Stimulated activated CD8-positive, alpha-beta memory T cell treated with anti-CD3 and anti-CD28 coated beads, Interleukin-7, amount 100 ng/mL, for 24 hours (primary cell): Measurements from ENCODE around the gene PPP6R3.
A peak's percentile ranks its signal among the peaks of the same experiment; 100 is the strongest.
"Not testable (repeated sequence)": the region's sequence is repeated elsewhere in the genome, so short reads cannot be mapped to it uniquely, and the experiment has no call there.

Experiments
- DNase-seq: peaks from one replicate; pipeline ENCODE4 v3.0.0-alpha.2; 2020; ENCODE audit warnings: low read depth

PPP6R3 gene

DNA sequence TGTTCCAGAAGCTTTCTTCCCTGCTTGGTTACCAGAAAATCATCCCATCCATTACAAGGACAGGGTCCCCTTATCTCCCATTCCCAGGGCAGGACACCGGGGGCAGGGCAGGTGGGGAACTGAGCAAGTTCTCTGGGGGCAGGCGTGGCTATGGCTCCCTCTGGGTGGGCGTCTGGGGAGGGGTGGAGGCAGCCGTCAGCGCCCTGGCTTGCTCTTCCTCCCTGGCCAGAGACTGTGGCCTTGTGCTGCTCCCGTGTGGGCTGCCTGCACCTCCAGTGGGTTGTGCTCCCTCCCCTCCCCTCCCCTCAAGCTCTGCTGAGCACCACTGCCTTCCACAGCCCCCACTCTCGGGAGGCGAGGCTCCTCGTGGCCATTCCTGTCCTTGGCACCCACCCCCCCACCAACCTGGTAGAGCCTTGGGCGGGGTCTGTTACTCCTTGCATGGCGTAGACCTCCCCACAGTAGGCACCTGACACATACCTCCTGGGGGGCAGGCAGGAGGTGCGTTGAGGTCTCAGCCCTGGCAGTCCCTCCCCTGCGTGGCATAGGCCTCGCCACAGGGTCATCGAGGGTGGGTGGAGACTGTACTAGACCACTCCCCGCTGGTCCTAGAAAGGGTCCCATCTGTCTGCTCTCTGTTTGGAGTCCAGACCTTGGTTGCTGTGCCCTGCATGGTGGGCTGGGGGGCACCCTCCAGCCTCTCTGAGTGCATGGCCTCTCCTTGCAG is 24.2 kb upstream of the PPP6R3 start:
- DNase-seq: no peak

DNA sequence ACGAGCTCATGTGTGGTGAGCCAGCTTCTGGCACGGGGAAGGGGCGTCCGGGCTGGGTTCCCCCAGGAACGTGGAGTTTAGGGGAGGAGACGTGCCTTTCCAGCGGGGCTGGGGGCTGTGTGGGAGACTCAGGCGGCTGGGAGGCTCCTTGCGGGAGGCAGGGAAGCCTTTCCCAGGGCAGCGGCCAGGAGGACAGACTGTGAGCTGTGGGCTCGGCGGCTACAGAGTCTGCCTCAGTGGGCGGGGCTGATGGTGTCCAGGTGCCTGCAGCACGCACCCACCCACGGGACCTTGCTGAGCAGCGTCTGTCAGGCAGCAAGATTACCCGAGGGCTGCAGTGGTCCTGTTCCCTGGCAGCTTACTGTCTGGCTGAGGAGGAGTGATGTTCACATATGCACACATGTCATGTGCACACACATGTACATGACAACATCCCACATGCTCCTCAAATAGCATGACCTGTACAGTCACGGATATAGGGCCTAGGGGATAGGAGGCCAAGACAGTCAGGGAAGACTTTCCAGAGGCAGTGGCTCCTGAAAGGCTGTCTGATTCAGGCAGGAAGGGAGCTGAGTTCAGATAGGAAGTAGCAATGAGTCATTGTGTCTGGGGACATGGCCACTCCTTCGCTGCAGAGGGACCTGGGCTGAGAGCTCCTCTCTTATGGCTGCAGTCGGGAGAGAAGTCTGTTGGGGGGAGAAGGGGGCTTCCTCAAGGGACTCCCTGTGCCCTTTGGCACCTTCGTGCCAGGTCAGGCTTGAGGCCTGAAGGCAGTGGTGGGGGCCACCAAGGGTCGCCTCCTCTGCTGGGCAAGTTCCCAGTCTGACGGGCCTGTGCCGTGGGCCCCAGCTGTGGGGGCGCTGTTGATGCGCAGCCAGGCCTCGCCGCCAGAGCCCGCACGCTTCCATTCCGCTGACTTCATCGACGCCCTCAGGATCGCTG is 23.3 kb upstream of the PPP6R3 start:
- DNase-seq: no peak

DNA sequence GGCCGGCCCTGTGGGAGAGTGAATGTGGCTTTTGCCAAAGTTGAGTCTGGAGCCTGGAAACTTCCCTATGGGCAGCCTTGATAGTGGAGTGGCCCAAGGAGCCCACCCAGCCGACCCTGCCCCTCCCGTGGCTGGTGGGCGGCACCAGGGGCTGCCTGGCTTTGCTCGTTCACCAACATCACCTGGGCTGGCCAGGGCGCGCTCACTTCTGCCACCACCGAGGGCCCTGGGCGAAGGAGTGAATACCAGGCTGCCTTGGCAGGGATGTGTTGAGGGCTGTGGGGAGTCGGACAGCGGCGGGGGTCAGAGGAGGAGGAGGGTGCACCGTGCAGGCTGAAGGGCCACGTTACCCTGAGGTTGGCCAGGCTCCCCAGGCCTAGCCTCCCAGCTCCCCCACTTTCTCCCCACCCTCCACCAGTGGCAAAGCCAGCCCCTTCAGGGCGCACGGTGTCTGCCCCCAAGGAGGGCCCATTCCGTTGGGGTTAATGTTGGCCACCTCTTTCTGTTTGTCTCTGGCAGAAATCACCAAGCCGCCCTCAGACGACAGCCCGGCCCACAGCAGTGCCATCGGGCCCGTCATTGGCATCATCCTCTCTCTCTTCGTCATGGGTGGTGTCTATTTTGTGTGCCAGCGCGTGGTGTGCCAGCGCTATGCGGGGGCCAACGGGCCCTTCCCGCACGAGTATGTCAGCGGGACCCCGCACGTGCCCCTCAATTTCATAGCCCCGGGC is 22.5 kb upstream of the PPP6R3 start:
- no peak for DNase-seq

DNA sequence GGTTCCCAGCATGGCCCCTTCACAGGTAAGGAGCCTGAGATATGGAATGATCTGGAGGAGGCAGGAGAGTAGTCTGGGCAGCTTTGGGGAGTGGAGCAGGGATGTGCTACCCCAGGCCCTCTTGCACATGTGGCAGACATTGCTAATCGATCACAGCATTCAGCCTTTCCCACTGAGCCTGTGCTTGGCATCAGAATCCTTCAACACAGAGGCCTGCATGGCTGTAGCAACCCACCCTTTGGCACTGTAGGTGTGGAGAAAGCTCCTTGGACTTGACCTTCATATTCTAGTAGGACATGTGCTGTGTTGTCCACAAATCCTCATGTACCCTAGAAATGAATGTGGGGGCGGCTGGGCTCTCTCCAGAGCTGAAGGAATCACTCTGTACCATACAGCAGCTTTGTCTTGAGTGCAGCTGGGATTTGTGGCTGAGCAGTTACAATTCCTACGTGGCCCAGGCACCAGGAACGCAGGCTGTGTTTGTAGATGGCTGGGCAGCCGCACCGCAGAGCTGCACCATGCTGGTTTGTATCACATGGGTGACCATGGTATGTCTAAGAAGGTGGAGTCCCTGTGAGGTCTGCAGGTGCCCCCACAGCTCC is 21.8 kb upstream of the PPP6R3 start:
- no peak for DNase-seq

DNA sequence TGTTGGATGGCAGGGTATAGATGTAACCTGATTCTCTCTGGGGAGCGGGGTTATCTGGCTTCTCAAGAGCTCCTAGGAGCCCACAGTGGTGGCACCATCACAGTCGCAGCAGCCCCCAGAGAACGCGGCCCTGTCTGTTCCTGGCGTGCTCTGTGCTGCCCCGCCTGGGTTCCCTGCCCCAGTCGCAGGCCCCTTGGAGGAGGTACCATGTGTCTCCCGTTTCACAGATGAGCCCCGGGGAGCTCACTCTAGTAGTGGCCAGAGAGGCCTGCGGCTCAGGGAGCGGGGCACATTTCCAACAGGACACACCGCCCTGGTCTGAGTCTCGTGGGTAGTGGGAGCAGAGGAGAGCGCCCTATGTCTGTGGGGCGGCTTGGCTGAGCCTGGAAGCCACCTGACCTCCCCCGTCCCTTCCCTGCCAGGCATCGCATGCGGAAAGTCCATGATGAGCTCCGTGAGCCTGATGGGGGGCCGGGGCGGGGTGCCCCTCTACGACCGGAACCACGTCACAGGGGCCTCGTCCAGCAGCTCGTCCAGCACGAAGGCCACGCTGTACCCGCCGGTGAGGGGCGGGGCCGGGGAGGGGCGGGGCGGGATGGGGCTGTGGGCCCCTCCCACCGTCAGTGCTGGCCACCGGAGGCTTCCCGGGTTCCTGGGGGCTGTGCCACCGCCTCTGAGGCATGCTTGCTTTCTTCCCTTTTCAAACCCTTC is 21.0 kb upstream of the PPP6R3 start:
- no peak for DNase-seq

DNA sequence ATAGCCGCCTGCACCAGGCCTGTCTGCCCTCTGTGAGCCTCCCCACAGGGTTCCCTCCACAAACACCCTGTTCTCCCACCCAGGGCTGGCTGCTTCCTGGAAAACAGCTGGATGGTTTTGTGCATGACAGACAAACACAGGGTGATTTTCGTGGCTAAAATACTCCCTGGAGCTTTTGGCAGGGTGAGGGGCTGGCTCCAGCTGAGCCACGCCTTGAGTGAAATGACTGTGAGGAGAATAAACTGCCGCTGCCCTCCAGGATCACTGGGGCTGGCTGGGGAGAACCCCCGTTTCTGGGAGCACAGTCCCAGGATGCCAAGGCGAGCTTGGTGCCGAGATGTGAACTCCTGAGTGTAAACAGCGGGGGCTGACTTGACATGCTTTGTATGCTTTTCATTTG is 20.3 kb upstream of the PPP6R3 start:
- DNase-seq: no peak

DNA sequence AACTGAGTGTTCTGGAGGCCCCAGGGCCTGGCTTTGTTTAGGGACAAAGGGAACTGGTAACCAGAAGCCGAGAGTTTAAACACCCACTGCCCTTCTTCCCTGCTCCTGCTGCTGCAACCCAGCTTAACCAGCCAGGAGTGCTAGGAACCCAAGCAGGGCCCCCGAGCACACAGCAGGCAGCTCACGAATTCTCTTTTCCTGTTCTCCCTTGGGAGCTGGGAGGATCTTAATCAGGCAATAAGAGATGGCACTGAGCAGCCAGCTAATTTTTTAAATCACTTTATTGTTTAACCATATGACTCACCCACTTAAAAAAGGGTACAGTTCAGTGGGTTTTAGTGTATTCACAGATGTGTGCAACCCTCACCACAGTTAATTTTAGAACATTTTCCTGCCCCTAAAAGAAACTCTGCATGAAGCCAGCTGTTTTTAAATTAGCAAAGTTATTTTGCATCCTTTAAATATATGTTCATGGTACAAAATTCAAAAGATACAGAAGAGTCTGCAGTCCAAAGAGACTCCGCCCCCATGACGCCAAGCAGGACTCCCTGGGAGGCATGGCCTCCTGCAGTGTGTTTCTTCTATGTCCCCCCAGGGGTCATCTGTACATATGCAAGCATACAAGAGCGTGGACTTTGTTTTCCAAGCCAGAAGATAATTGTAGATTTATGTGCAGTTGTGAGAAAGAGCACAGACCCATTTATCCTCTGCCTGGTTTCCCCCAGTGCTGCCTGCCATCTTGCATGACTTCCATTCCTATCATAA is 18.9 kb upstream of the PPP6R3 start:
- no peak for DNase-seq

DNA sequence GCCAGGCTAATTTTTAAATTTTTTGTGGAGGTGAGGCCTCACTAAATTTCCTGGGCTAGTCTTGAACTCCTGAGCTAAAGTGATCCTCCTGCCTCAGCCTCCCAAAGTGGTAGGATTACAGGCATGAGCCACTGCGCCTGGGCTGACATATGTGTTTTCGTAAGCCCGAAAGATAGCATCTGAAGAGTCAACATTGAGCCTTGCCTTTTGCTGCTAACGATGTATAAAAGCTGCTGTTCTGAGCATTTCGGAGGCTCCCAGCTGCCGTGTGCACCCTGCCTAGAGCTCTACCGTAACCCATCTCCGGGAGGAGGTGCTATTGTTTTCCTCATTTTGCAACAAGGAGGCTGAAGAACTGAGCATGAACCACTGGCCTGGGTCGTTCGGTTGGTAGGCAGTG is 18.1 kb upstream of the PPP6R3 start:
- DNase-seq: no peak

DNA sequence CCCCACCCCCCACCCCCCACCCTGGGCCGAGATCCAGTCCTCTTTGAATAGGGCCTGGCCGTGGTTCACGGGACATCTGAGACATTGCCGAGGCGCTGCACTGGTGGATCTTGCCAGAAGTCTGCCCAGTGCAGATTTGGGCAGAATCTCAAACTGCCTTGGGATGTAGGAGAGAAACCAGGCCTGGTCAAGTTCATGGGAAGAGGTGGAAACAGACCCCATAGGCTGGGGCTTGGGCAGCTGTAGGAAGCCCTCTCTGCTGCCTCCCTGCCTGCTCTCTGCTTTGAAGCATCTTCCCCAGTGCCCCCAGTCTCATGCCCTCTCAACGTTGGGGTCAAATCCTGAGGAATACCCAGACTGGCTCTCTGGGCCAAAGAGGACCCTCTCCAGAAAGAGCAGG is 16.0 kb upstream of the PPP6R3 start:
- DNase-seq: no peak

DNA sequence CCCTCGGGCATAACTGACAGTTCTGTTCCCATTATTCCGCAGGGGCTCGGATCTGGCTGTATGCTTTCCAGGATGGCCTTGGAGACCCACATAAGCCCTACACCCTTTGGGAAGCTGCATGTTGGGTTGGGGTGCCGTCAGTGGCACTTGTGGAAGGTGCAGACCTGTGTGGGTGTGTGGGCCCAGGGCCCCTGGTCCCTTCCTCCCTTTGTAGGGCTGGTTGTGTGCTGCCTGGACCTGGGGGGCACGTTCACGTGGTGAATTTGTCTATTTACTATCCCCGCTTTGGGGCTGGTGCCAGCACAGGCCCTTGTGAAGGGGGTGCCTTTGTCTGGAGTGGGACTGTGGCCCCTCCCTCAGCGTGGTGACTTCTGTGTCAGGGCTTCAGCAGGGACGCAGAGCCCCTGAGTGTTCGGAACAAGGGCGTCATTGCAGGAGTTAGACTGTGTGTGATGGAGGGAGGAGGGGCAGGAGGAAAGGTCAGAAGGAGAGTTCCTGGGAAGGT is 15.0 kb upstream of the PPP6R3 start:
- no peak for DNase-seq

DNA sequence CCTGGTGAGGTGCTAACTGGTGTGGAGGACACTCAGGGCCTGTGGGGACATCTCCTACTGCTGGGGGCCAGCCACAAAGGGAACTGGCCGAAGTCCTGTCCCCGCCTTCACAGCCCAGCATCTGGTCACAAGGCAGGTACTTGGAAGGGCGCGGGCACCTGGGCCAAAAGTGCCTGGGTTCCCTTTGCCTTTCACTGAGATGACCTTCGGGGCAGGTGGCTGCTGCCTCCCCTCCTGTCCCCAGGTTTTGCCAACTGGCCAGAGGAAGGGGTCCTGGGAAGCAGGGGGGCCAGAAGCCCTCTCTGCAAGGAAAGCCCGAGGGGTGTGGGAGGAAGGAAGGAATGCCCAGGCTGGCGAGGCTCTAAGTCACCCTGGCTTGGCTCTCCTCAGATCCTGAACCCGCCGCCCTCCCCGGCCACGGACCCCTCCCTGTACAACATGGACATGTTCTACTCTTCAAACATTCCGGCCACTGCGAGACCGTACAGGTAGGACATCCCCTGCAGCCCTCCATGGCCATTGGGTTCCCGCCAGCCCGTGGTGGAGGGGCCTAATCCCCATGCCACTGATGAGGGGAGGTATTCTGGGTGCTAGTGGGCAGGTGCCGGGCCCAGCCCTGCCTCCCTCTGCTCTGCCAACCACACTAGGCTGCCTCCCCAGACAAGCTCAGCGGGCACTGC is 14.4 kb upstream of the PPP6R3 start:
- DNase-seq: no peak

DNA sequence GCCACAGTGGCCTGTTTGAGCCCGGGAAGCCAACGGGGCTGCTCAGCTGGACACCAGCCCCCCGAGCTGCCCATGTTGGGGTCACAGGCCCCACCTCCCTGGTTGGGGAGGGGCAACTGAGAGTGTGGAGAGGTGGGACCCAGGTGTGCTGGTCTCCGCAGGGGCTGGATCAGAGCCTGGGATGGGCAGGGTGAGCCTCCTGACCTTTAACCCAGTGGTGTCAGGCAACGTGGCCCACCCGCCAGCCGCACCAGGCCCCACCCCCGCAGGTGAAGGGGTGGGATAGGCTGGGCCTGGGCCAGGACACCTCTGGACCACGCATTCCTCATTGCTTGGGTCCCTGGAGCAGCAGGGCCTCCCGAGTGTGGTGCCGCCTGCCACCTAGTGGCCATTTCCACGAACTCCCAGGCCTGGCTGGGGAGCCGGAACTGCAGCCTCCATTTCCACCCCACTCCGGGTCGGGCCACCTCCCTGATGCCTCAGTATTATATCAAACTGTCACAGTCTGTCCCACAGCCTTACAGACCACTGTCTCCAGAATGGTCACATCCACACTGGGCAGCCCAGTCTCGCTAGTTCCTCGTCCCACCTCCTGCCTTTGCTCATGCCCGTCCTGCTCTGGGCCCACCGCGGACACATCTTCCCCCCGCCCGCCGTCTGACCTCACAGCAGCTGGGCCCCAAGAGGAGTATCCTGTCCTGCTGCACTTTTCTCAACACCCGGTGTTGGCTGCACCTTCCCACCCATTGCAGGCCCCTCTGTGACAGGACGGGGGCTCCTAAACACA is 13.3 kb upstream of the PPP6R3 start:
- peak; percentile 59 for DNase-seq

DNA sequence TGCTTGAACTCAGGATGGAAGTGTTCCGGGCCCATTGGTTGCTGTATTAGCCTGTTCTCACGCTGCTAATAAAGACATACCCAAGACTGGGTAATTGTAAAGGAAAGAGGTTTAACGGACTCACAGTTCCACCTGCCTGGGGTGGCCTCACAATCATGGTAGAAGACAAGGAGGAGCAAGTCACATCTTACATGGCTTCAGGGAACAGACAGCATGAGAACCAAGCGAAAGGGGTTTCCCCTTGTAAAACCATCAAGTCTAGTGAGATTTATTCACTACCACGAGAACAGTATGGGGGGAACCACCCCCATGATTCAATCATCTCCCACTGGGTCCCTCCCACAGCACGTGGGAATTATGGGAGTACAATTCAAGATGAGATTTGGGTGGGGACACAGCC is 12.6 kb upstream of the PPP6R3 start:
- not testable (repeated sequence) for DNase-seq

DNA sequence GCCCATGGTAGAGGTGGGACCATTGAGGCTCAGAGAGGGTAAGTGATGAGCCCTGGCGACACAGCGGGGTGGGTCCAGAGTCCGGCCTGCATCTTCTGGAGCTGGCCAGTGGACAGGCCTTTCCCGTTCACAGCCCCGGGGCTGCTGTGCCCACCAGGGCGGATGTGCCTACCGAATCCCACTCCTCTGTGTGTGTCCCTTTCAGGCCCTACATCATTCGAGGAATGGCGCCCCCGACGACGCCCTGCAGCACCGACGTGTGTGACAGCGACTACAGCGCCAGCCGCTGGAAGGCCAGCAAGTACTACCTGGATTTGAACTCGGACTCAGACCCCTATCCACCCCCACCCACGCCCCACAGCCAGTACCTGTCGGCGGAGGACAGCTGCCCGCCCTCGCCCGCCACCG is 11.9 kb upstream of the PPP6R3 start:
- DNase-seq: no peak

DNA sequence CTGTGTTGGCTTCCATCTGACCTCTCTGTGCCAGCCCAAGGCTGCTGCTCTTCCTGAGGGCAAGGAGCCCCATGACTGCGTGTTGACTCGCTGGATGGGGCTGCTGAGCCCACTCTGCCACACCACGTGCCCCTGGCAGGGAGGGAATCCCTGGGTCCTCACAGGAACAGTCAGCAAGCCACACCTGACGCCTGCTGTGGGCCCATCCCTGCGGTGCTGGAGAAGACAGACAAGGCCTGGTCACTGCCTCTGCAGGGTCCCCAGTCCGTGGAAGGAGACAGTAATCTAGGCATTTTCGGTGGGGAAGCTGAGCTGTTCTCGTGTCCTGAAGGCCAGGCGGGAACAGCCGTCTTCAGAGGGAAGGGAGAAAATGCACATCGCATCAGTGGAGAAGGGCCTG is 10.6 kb upstream of the PPP6R3 start:
- DNase-seq: no peak

DNA sequence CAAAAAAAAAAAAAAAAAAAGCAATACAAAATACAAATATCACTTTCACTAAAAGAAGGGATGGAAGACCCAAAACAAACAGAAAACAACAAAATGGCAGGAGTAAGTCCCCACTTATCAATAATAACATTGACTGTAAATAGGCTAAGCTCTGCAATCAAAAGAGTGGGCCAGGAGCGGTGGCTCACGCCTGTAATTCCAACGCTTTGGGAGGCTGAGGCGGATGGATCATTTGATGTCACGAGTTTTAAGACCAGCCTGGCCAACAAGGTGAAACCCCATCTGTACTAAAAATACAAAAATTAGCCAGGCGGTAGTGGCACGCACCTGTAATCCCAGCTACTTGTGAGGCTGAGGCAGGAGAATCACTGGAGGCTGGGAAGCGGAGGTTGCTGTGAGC is 9.8 kb upstream of the PPP6R3 start:
- DNase-seq: no peak

DNA sequence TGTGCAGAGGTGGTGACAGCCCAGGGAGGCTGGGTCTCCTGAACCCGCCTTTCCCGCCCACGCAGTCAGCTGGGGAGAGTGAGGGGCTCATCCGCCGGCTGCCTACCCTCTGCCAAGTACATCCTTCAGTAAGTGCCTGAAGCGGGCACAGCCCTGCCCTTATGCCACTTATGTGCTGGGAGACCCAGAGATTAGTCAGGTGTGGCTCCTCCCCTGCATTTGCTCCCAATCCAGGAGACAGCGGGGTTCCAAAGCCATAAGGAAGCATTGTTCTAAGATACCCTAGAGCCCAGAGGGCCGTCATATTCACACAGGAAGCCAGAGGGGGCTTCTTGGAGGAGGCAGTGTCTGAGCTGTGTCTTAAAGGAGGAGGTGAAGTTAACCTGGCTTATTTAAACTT is 5.8 kb upstream of the PPP6R3 start:
- no peak for DNase-seq

DNA sequence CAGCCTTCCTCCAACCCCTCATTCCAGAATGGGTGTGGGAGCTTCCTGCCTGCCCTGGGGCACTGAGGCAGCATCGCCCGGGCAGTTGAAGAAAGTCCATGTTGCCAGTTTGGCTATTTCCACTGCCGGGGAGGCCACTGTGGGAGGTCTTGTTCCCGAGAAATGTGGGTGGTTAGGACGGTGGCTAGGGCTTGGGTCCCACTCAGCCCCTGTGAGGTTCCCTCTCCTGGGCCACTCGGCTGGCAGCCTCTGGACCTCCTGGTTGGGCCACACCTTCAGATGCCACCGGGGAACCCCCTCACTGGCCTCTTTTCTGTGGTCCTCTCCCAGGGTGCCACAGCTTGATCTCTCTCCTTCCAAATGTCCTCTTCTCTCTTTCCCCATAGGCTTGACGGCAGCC is 5.1 kb upstream of the PPP6R3 start:
- DNase-seq: no peak

DNA sequence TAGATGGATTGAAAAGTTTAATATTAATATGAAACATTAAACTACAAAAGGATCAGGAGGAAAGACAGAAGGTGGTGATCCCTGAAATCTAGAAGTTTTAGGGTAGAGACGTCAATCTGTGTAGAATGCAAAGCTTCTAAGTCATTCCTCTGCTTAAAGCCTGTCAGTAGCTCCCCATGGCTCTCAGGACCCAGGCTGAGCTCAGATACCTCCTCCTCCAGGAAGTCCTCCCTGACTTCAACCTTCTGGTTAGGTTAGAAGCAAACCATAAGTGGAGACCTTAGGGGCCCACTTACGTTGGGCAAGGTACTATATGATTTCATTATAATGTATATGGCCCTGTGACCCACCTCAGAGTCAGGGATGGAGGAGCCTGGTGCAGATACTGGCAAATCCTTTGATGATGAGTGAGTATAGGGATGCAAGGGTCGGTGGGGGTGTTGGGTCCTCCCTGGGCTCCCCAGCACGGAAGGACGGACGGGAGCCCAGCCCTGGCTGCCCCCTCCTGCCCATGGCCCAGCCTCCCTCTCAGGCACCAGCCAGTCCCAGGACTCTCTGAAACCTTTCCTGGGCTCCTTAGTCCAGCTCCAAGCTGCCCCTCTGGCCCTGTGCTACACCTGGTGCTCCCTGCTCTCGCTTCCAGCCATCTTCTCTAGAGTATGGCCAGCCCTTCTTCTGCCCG is 3.2 kb upstream of the PPP6R3 start:
- no peak for DNase-seq
